HG03432 (cell line): ENCODE data around the gene MACROD2.
A peak's percentile ranks its signal among the peaks of the same experiment; 100 is the strongest.

Experiments
- ATAC-seq: cut with Tn5 transposase; IDR thresholded peaks from one replicate; pipeline ENCODE4 v1.9.1; 2021; ENCODE audit warnings: mild to moderate bottlenecking, moderate library complexity; ENCODE audit not compliant: unreplicated experiment

MACROD2 gene

GRCh38 chr20:14783766-14784165 lies 788.5 kb downstream of the MACROD2 start:
- ATAC-seq, result no peak

- no peak for ATAC-seq
Observed at GRCh38 chr20:14785065-14785743, 789.9 kb downstream of the MACROD2 start.

- ATAC-seq, result no peak
Observed at GRCh38 chr20:14790190-14790589, 794.9 kb downstream of the MACROD2 start.

- ATAC-seq, result no peak
Observed at GRCh38 chr20:14790771-14791620, 795.7 kb downstream of the MACROD2 start.

- no peak for ATAC-seq
Observed at GRCh38 chr20:14792915-14793314, 797.6 kb downstream of the MACROD2 start.

- ATAC-seq, result no peak
Observed at GRCh38 chr20:14799545-14800216, 804.4 kb downstream of the MACROD2 start.

GRCh38 chr20:14800707-14801425 lies 805.5 kb downstream of the MACROD2 start:
- ATAC-seq, result no peak

GRCh38 chr20:14801591-14802325 lies 806.4 kb downstream of the MACROD2 start:
- peak; percentile 55 for ATAC-seq

- ATAC-seq, result no peak
Observed at GRCh38 chr20:14807224-14807623, 811.9 kb downstream of the MACROD2 start.

- ATAC-seq, result no peak
Observed at GRCh38 chr20:14815340-14815739, 820.0 kb downstream of the MACROD2 start.

- ATAC-seq, result no peak
Observed at GRCh38 chr20:14816471-14816870, 821.2 kb downstream of the MACROD2 start.

- ATAC-seq, result no peak
Observed at GRCh38 chr20:14817101-14817500, 821.8 kb downstream of the MACROD2 start.

GRCh38 chr20:14820771-14821170 lies 825.5 kb downstream of the MACROD2 start:
- ATAC-seq, result no peak

- no peak for ATAC-seq
Observed at GRCh38 chr20:14821251-14821650, 825.9 kb downstream of the MACROD2 start.

- ATAC-seq, result no peak
Observed at GRCh38 chr20:14824996-14825395, 829.7 kb downstream of the MACROD2 start.

- ATAC-seq, result no peak
Observed at GRCh38 chr20:14826543-14827313, 831.4 kb downstream of the MACROD2 start.

GRCh38 chr20:14828459-14828858 lies 833.1 kb downstream of the MACROD2 start:
- ATAC-seq, result no peak

GRCh38 chr20:14829906-14830305 lies 834.6 kb downstream of the MACROD2 start:
- peak; percentile 54 for ATAC-seq

- peak; percentile 87 for ATAC-seq
Observed at GRCh38 chr20:14830466-14830865, 835.1 kb downstream of the MACROD2 start.

GRCh38 chr20:14830899-14831298 lies 835.6 kb downstream of the MACROD2 start:
- peak; percentile 24 for ATAC-seq
